ENCODE results near the gene DISP3. TPM values are rescaled to one million over a fixed set of nuclear protein-coding genes. Genes with fewer than 3 reads are reported as not detected.

DISP3 gene
- polyA plus RNA-seq, 1 experiment, result 0.02 TPM

- Histone ChIP-seq H3K27me3 (ENCODE audit: control insufficient read depth, insufficient read depth, low read length) (peaks cover 3% of the 10 kb centered on the region), H3K27ac (ENCODE audit: low read depth, low read length) (no peak overlapping the region), H3K4me3 (ENCODE audit: low read depth, low read length) (no peak overlapping the region), H3K9me3 (ENCODE audit: control insufficient read depth, insufficient read depth, low read length) (peaks cover 6% of the 10 kb centered on the region; the same call in 1 of the 2 replicates)
- ChIA-PET CTCF (no interaction called here), POLR2A (no interaction called here)
- no peak for DNase-seq (ENCODE audit: low read depth, low spot score)
- TF ChIP-seq, protein P1, sequence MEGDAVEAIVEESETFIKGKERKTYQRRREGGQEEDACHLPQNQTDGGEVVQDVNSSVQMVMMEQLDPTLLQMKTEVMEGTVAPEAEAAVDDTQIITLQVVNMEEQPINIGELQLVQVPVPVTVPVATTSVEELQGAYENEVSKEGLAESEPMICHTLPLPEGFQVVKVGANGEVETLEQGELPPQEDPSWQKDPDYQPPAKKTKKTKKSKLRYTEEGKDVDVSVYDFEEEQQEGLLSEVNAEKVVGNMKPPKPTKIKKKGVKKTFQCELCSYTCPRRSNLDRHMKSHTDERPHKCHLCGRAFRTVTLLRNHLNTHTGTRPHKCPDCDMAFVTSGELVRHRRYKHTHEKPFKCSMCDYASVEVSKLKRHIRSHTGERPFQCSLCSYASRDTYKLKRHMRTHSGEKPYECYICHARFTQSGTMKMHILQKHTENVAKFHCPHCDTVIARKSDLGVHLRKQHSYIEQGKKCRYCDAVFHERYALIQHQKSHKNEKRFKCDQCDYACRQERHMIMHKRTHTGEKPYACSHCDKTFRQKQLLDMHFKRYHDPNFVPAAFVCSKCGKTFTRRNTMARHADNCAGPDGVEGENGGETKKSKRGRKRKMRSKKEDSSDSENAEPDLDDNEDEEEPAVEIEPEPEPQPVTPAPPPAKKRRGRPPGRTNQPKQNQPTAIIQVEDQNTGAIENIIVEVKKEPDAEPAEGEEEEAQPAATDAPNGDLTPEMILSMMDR (IDR thresholded peaks at IDR 0.05; ENCODE audit: low read depth, low read length), result no peak
Measured at GRCh38 chr1:11536573-11537379, 57.8 kb downstream of the DISP3 start.

GRCh38 chr1:11537380-11537764 is 58.4 kb downstream of the DISP3 start:
- TF ChIP-seq, protein P1 (IDR thresholded peaks at IDR 0.05; ENCODE audit: low read depth, low read length), result no peak
- Histone ChIP-seq H3K27ac (ENCODE audit: low read depth, low read length) (no peak overlapping the region), H3K4me3 (ENCODE audit: low read depth, low read length) (no peak overlapping the region), H3K27me3 (ENCODE audit: control insufficient read depth, insufficient read depth, low read length) (peaks cover 3% of the 10 kb centered on the region), H3K9me3 (ENCODE audit: control insufficient read depth, insufficient read depth, low read length) (peaks cover 6% of the 10 kb centered on the region; the same call in 1 of the 2 replicates)
- ChIA-PET POLR2A (no interaction called here), CTCF (no interaction called here)
- DNase-seq (ENCODE audit: low read depth, low spot score), result no peak

GRCh38 chr1:11537854-11538591 is 59.1 kb downstream of the DISP3 start:
- CTCF ChIA-PET, result no interaction called here
- Histone ChIP-seq H3K27me3 (ENCODE audit: control insufficient read depth, insufficient read depth, low read length) (peaks cover 3% of the 10 kb centered on the region), H3K27ac (ENCODE audit: low read depth, low read length) (no peak overlapping the region), H3K4me3 (ENCODE audit: low read depth, low read length) (no peak overlapping the region), H3K9me3 (ENCODE audit: control insufficient read depth, insufficient read depth, low read length) (peaks cover 6% of the 10 kb centered on the region; the same call in 1 of the 2 replicates)
- DNase-seq (ENCODE audit: low read depth, low spot score), result no peak
- TF ChIP-seq, protein P1 (IDR thresholded peaks at IDR 0.05; ENCODE audit: low read depth, low read length), result no peak
- POLR2A ChIA-PET, result no interaction called here

DNA sequence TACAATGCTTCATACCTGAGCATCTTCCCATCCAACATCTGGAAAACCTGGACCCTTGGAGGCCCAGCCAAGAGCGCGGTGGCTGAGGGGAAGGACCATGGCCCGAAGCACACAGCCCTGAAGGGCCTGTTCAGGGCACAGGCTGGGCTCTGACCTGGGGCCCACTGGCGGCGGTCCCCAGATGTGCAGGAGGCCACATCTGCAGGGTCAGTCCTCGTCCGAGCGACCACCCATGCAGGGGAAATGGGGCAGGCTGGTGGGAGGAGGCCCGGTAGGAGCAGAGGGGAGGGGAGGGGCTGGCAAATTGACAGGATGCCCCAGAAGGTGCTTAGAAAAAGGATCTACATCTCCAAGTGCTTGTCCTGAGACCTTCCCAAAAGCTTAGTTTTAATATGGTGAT is 59.9 kb downstream of the DISP3 start:
- Histone ChIP-seq H3K9me3 (ENCODE audit: control insufficient read depth, insufficient read depth, low read length) (peaks cover 6% of the 10 kb centered on the region; the same call in 1 of the 2 replicates), H3K27ac (ENCODE audit: low read depth, low read length) (no peak overlapping the region), H3K27me3 (ENCODE audit: control insufficient read depth, insufficient read depth, low read length) (peaks cover 3% of the 10 kb centered on the region), H3K4me3 (ENCODE audit: low read depth, low read length) (no peak overlapping the region)
- POLR2A ChIA-PET, result no interaction called here
- TF ChIP-seq, protein P1 (IDR thresholded peaks at IDR 0.05; ENCODE audit: low read depth, low read length), result no peak
- DNase-seq (ENCODE audit: low read depth, low spot score), result no peak
- CTCF ChIA-PET, result interaction anchor here (0.5 kb wide), 1 partner anchor 171 kb away, joined by 4 read pairs; no protein-coding TSS in a partner anchor

Measured in AG04450 (cell line).